ENCODE data around the gene AFF1.
A peak's percentile ranks its signal among the peaks of the same experiment; 100 is the strongest.

AFF1 gene

DNA sequence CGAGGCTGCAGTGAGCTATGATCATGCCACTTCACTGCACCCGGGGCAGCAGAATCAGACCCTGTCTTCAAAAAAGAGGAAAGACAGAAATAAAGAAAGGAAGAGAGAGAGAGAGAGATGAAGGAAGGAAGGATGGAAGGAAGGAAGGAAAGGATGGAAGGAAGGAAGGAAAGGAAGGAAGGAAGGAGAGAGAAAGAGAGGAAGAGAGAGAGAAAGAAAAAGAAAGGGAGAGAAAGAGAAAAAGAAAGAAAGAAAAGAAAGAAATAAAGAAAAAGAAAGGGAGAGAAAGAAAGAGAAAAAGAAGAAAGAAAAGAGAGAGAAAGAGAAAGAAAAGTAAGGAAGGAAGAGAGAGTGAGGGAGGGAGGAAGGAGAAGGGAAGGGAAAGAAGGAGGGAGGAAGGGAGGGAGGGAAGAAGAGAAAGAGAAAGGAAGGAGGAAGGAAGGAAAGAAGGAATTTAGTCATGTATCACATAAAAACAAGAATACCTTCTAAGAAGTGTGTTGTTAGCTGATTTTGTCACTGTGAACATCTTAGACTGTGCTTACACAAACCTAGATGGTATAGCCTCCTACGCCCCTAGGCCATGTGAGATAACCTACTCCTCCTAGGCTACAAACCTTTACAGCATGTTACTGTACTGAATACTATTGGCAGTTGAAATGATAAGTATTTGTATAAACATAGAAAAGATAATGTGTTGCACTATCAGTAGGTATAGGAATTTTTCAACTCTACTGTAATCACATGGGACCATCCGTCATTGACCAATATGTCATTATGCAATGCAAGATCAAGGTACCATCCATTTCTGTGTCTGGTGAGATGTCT, 17.4 kb upstream of the AFF1 start:
- Histone ChIP-seq H3K27me3 (ENCODE audit: insufficient read depth, low read length) (no peaks in the 10 kb centered on the region), H3K4ac (ENCODE audit: low read depth, low read length) (no peak overlapping the region), H3K4me2 (ENCODE audit: low read length) (no peak overlapping the region), H2AK5ac (ENCODE audit: low read length) (no peak overlapping the region), H2AFZ (ENCODE audit: insufficient read depth, low read length, poor library complexity) (no peak overlapping the region), H3K18ac (ENCODE audit: low read length) (no peak overlapping the region), H3K9ac (ENCODE audit: low read length) (no peak overlapping the region), H2BK5ac (ENCODE audit: low read depth, low read length, poor library complexity) (no peak overlapping the region), H2BK120ac (ENCODE audit: insufficient read depth, low read length, poor library complexity) (no peak overlapping the region), H4K91ac (ENCODE audit: low read depth, low read length) (peak overlapping the region; percentile 58), H3K79me2 (ENCODE audit: control insufficient read depth, insufficient read depth, low read length, poor library complexity) (no peaks in the 10 kb centered on the region), H4K8ac (ENCODE audit: low read depth, low read length) (no peak overlapping the region), H3K4me3 (ENCODE audit: low read depth, low read length) (no peak overlapping the region), H3K14ac (ENCODE audit: low read length) (no peak overlapping the region), H3K79me1 (ENCODE audit: low read length) (no peaks in the 10 kb centered on the region), H3K9me3 (ENCODE audit: insufficient read depth, low read depth, low read length) (peaks cover 4% of the 10 kb centered on the region), H3K27ac (ENCODE audit: low read depth, low read length) (no peak overlapping the region), H3K23ac (ENCODE audit: low read length) (no peak overlapping the region), H2BK12ac (ENCODE audit: low read length) (no peak overlapping the region), H4K12ac (ENCODE audit: low read depth, low read length) (no peak overlapping the region), H3K36me3 (ENCODE audit: control insufficient read depth in 1 of 2, insufficient read depth in 2 of 2, low read length in 2 of 2) (no peaks in the 10 kb centered on the region), H3K4me1 (ENCODE audit: control insufficient read depth in 1 of 2, insufficient read depth in 2 of 2, low read length in 2 of 2) (peaks cover 0 to under 1% of the 10 kb centered on the region in 2 experiments)
- WGBS (ENCODE audit: extremely low coverage, insufficient coverage, insufficient read length), result no CpG with 5 or more reads among the region's 4 CpGs
- peak; percentile 88 to 90 for DNase-seq

- peak overlapping the region; percentile 40 for H2AK5ac ChIP-seq (ENCODE audit: low read length)
- peaks cover 1% of the 10 kb centered on the region for H3K79me1 ChIP-seq (ENCODE audit: low read length)
- peaks cover 2% of the 10 kb centered on the region for H3K79me2 ChIP-seq (ENCODE audit: control insufficient read depth, insufficient read depth, low read length, poor library complexity)
- H3K4me3 ChIP-seq (ENCODE audit: low read depth, low read length), result no peak overlapping the region
- H3K9me3 ChIP-seq (ENCODE audit: insufficient read depth, low read depth, low read length), result no peaks in the 10 kb centered on the region
- H3K4me1 ChIP-seq (ENCODE audit: control insufficient read depth in 1 of 2, insufficient read depth in 2 of 2, low read length in 2 of 2), result peaks cover 2 to 3% of the 10 kb centered on the region in 2 experiments
- peak overlapping the region; percentile 42 for H4K91ac ChIP-seq (ENCODE audit: low read depth, low read length)
- no peak overlapping the region for H4K8ac ChIP-seq (ENCODE audit: low read depth, low read length)
- no peak overlapping the region for H3K23ac ChIP-seq (ENCODE audit: low read length)
- DNase-seq, result peak; percentile 97 to 99
- peak overlapping the region; percentile 47 for H3K18ac ChIP-seq (ENCODE audit: low read length)
- H2BK12ac ChIP-seq (ENCODE audit: low read length), result no peak overlapping the region
- no peaks in the 10 kb centered on the region for H3K27me3 ChIP-seq (ENCODE audit: insufficient read depth, low read length)
- no CpG with 5 or more reads among the region's 3 CpGs for WGBS (ENCODE audit: extremely low coverage, insufficient coverage, insufficient read length)
- H2BK5ac ChIP-seq (ENCODE audit: low read depth, low read length, poor library complexity), result no peak overlapping the region
- H4K12ac ChIP-seq (ENCODE audit: low read depth, low read length), result no peak overlapping the region
- no peak overlapping the region for H3K4me2 ChIP-seq (ENCODE audit: low read length)
- H3K27ac ChIP-seq (ENCODE audit: low read depth, low read length), result no peak overlapping the region
- H3K14ac ChIP-seq (ENCODE audit: low read length), result no peak overlapping the region
- no peak overlapping the region for H3K4ac ChIP-seq (ENCODE audit: low read depth, low read length)
- no peak overlapping the region for H2AFZ ChIP-seq (ENCODE audit: insufficient read depth, low read length, poor library complexity)
- H2BK120ac ChIP-seq (ENCODE audit: insufficient read depth, low read length, poor library complexity), result no peak overlapping the region
- H3K36me3 ChIP-seq (ENCODE audit: control insufficient read depth in 1 of 2, insufficient read depth in 2 of 2, low read length in 2 of 2), result no peaks in the 10 kb centered on the region
- H3K9ac ChIP-seq (ENCODE audit: low read length), result no peak overlapping the region
These were observed 16.2 kb upstream of the AFF1 start for GRCh38 chr4:86918539-86919072.

- no peaks in the 10 kb centered on the region for H3K27me3 ChIP-seq (ENCODE audit: insufficient read depth, low read length)
These were observed 15.1 kb upstream of the AFF1 start for GRCh38 chr4:86919561-86920223.

GRCh38 chr4:86921608-86922252, 13.1 kb upstream of the AFF1 start:
- Histone ChIP-seq H4K91ac (ENCODE audit: low read depth, low read length) (no peak overlapping the region), H3K27me3 (ENCODE audit: insufficient read depth, low read length) (no peaks in the 10 kb centered on the region), H2BK5ac (ENCODE audit: low read depth, low read length, poor library complexity) (no peak overlapping the region), H3K18ac (ENCODE audit: low read length) (no peak overlapping the region), H2BK12ac (ENCODE audit: low read length) (no peak overlapping the region), H2AFZ (ENCODE audit: insufficient read depth, low read length, poor library complexity) (no peak overlapping the region), H2BK120ac (ENCODE audit: insufficient read depth, low read length, poor library complexity) (no peak overlapping the region), H3K4me3 (ENCODE audit: low read depth, low read length) (no peak overlapping the region), H3K23ac (ENCODE audit: low read length) (no peak overlapping the region), H3K79me2 (ENCODE audit: control insufficient read depth, insufficient read depth, low read length, poor library complexity) (peaks cover 2% of the 10 kb centered on the region), H3K79me1 (ENCODE audit: low read length) (peaks cover 8% of the 10 kb centered on the region), H4K8ac (ENCODE audit: low read depth, low read length) (no peak overlapping the region), H3K4me2 (ENCODE audit: low read length) (no peak overlapping the region), H3K9me3 (ENCODE audit: insufficient read depth, low read depth, low read length) (no peaks in the 10 kb centered on the region), H4K12ac (ENCODE audit: low read depth, low read length) (no peak overlapping the region), H2AK5ac (ENCODE audit: low read length) (no peak overlapping the region), H3K9ac (ENCODE audit: low read length) (no peak overlapping the region), H3K4me1 (ENCODE audit: control insufficient read depth in 1 of 2, insufficient read depth in 2 of 2, low read length in 2 of 2) (peaks cover 10% of the 10 kb centered on the region in 2 experiments), H3K14ac (ENCODE audit: low read length) (no peak overlapping the region), H3K4ac (ENCODE audit: low read depth, low read length) (no peak overlapping the region), H3K36me3 (ENCODE audit: control insufficient read depth in 1 of 2, insufficient read depth in 2 of 2, low read length in 2 of 2) (no peaks in the 10 kb centered on the region), H3K27ac (ENCODE audit: low read depth, low read length) (no peak overlapping the region)
- WGBS (ENCODE audit: extremely low coverage, insufficient coverage, insufficient read length), result no CpG with 5 or more reads among the region's 1 CpG
- DNase-seq, result peak; percentile 73 to 92

More at GRCh38 chr4:86919561-86920223, 15.1 kb upstream of the AFF1 start:
- WGBS (ENCODE audit: extremely low coverage, insufficient coverage, insufficient read length), result no CpG with 5 or more reads among the region's 4 CpGs
- no peak overlapping the region for H3K23ac ChIP-seq (ENCODE audit: low read length)
- no peak overlapping the region for H3K27ac ChIP-seq (ENCODE audit: low read depth, low read length)
- H4K91ac ChIP-seq (ENCODE audit: low read depth, low read length), result no peak overlapping the region
- H3K4me1 ChIP-seq (ENCODE audit: control insufficient read depth in 1 of 2, insufficient read depth in 2 of 2, low read length in 2 of 2), result peaks cover 2 to 3% of the 10 kb centered on the region in 2 experiments
- no peak overlapping the region for H2BK12ac ChIP-seq (ENCODE audit: low read length)
- H3K9ac ChIP-seq (ENCODE audit: low read length), result no peak overlapping the region
- H3K9me3 ChIP-seq (ENCODE audit: insufficient read depth, low read depth, low read length), result no peaks in the 10 kb centered on the region
- DNase-seq, result peak; percentile 57 to 89
- no peak overlapping the region for H2BK5ac ChIP-seq (ENCODE audit: low read depth, low read length, poor library complexity)
- no peak overlapping the region for H2AFZ ChIP-seq (ENCODE audit: insufficient read depth, low read length, poor library complexity)
- H4K12ac ChIP-seq (ENCODE audit: low read depth, low read length), result no peak overlapping the region
- peaks cover 2% of the 10 kb centered on the region for H3K79me2 ChIP-seq (ENCODE audit: control insufficient read depth, insufficient read depth, low read length, poor library complexity)
- H3K18ac ChIP-seq (ENCODE audit: low read length), result no peak overlapping the region
- H3K4ac ChIP-seq (ENCODE audit: low read depth, low read length), result no peak overlapping the region
- H2AK5ac ChIP-seq (ENCODE audit: low read length), result no peak overlapping the region
- no peaks in the 10 kb centered on the region for H3K36me3 ChIP-seq (ENCODE audit: control insufficient read depth in 1 of 2, insufficient read depth in 2 of 2, low read length in 2 of 2)
- no peak overlapping the region for H3K4me3 ChIP-seq (ENCODE audit: low read depth, low read length)
- H2BK120ac ChIP-seq (ENCODE audit: insufficient read depth, low read length, poor library complexity), result no peak overlapping the region
- no peak overlapping the region for H4K8ac ChIP-seq (ENCODE audit: low read depth, low read length)
- H3K79me1 ChIP-seq (ENCODE audit: low read length), result peaks cover 1% of the 10 kb centered on the region
- H3K4me2 ChIP-seq (ENCODE audit: low read length), result no peak overlapping the region
- no peak overlapping the region for H3K14ac ChIP-seq (ENCODE audit: low read length)

All from trophoblast cell (in vitro differentiated cells and primary cell).